ENCODE measurements around the gene DHRS12. TPM values are rescaled to one million over a fixed set of nuclear protein-coding genes. Genes with fewer than 3 reads are reported as not detected.

DHRS12 gene
- total RNA-seq, 1 experiment from 2014 or later = 2.8 TPM

- no peak for DNase-seq (ENCODE audit: low read depth)
Measured at GRCh38 chr13:51761643-51762350, 42.2 kb downstream of the DHRS12 start.

- DNase-seq (ENCODE audit: low read depth) = no peak
Measured at GRCh38 chr13:51760592-51760991, 43.4 kb downstream of the DHRS12 start.

- no peak for DNase-seq (ENCODE audit: low read depth)
Measured at GRCh38 chr13:51759240-51759639, 44.7 kb downstream of the DHRS12 start.

- DNase-seq (ENCODE audit: low read depth) = no peak
Measured at GRCh38 chr13:51758691-51759090, 45.3 kb downstream of the DHRS12 start.

GRCh38 chr13:51756651-51757050, 47.3 kb downstream of the DHRS12 start:
- DNase-seq (ENCODE audit: low read depth) = no peak

- DNase-seq (ENCODE audit: low read depth) = no peak
Measured at GRCh38 chr13:51747438-51748434, 56.2 kb downstream of the DHRS12 start.

- no peak for DNase-seq (ENCODE audit: low read depth)
Measured at GRCh38 chr13:51746802-51747201, 57.2 kb downstream of the DHRS12 start.

- no peak for DNase-seq (ENCODE audit: low read depth)
Measured at GRCh38 chr13:51745243-51745642, 58.7 kb downstream of the DHRS12 start.

GRCh38 chr13:51742611-51743010, 61.4 kb downstream of the DHRS12 start:
- no peak for DNase-seq (ENCODE audit: low read depth)

- no peak for DNase-seq (ENCODE audit: low read depth)
Measured at GRCh38 chr13:51742031-51742430, 61.9 kb downstream of the DHRS12 start.

GRCh38 chr13:51740698-51741097, 63.3 kb downstream of the DHRS12 start:
- DNase-seq (ENCODE audit: low read depth) = no peak

GRCh38 chr13:51739027-51739764, 64.8 kb downstream of the DHRS12 start:
- no peak for DNase-seq (ENCODE audit: low read depth)

- no peak for DNase-seq (ENCODE audit: low read depth)
Measured at GRCh38 chr13:51738226-51738905, 65.6 kb downstream of the DHRS12 start.

GRCh38 chr13:51737609-51738008, 66.4 kb downstream of the DHRS12 start:
- no peak for DNase-seq (ENCODE audit: low read depth)

- no peak for DNase-seq (ENCODE audit: low read depth)
Measured at GRCh38 chr13:51734786-51735185, 69.2 kb downstream of the DHRS12 start.

GRCh38 chr13:51733374-51734298, 70.3 kb downstream of the DHRS12 start:
- peak; percentile 9 for DNase-seq (ENCODE audit: low read depth)

GRCh38 chr13:51731759-51732158, 72.2 kb downstream of the DHRS12 start:
- peak; percentile 58 for DNase-seq (ENCODE audit: low read depth)

- no peak for DNase-seq (ENCODE audit: low read depth)
Measured at GRCh38 chr13:51730927-51731326, 73.0 kb downstream of the DHRS12 start.

- DNase-seq (ENCODE audit: low read depth) = peak; percentile 94
Measured at GRCh38 chr13:51729866-51730553, 74.0 kb downstream of the DHRS12 start.

GRCh38 chr13:51728972-51729371, 75.0 kb downstream of the DHRS12 start:
- DNase-seq (ENCODE audit: low read depth) = peak; percentile 92

All from RPMI7951 (cell line).